NCI-H2029 (cell line): ENCODE data around the gene NIPAL1.

Experiments used
- DNase-seq: peaks from one replicate; lab custom pipeline; 2025; lab: John Stamatoyannopoulos, UW

NIPAL1 gene

DNA sequence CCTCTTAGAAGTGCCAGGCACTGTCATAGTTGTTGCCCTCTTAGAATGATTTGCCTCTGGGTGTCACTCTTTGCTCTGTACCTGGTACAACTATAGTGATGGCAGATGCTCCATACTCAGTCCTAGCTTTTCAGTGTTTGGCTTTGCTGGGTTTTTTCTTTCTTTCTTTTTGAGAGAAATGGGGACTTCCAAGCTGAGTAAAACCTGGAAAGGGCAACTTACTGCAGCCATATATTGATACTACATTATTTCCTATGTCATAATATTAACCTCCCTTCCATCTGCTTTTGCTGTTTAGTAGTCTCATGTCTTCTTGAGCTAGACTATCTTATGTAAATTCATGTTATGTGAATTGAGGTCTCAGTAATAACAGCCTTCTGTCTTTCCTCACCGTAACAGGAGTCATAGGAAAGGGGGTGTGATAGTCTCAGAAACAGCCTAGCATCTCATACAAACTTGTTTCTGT lies 49.0 kb downstream of the NIPAL1 start:
- no peak for DNase-seq

DNA sequence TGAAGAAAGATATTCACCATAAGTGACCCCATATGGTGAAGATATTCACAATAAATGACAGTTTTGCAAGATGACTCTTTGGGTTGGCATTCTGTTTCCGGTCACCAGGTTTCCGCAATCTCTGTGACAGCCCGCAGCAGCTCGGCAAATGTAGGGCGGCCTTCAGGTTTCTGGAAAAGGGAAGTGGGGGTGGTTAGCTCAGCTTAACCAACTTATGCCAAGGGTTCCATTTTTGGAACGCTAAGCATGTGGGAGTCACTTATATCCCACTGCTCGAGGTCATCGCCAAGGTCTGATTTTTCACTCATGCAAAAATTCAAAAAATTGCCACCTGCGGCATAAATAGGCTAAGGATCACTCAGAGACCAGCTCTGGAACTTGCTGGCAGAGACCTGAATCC lies 51.0 kb downstream of the NIPAL1 start:
- DNase-seq: no peak

DNA sequence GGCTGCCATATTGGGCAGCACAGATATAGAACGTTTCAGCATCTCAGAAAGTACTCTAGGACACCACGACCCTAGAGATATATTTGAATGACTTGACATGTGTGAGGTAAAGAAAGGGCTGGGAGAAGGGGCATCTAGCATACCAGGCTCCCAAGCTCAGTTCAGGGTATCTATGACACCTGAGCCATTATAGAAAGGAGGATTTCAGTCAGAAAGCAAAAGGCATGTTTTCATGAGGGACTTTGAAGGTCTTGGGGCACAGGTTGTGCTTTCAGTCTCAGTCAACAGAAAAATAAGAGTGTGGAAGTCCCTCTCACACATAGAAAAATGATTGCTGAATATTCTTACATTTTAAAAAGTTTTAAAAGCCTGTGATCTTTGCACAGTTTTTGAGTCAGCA lies 51.6 kb downstream of the NIPAL1 start:
- no peak for DNase-seq

DNA sequence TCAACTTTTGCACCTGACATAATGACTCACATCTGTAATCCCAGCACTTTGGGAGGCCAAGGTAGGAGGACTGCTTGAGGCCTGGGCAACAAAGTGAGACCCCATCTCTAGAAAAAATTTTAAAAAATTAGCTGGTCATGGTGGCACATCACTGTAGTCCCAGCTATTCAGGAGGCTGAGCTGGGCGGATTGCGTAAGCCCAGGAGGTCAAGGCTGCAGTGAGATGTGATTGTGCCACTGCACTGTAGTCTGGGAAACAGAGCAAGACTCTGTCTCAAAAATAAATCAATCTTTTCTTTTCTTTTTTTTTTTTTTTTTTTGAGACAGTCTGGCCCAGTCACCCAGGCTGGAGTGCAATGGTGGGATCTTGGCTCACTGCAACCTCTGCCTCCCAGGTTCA lies 52.5 kb downstream of the NIPAL1 start:
- DNase-seq: no peak

DNA sequence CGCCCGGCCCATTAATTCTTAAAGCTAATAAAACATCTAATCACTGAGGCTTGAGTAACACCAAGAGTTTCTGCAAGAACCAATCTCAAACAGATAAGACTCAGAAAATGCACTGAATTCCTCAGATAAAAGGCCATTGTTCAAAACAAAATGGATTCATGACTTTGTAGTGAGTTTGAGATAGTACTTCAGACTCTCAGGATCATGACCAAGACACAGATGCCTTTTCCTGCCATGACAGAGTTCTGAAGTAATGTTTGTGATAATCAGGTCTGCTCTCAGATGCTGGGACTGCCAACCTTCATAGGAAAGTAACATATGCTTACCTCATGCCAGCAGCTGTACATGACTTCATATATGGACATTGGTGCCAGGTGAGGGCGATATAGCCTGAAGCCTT lies 54.6 kb downstream of the NIPAL1 start:
- DNase-seq: no peak

DNA sequence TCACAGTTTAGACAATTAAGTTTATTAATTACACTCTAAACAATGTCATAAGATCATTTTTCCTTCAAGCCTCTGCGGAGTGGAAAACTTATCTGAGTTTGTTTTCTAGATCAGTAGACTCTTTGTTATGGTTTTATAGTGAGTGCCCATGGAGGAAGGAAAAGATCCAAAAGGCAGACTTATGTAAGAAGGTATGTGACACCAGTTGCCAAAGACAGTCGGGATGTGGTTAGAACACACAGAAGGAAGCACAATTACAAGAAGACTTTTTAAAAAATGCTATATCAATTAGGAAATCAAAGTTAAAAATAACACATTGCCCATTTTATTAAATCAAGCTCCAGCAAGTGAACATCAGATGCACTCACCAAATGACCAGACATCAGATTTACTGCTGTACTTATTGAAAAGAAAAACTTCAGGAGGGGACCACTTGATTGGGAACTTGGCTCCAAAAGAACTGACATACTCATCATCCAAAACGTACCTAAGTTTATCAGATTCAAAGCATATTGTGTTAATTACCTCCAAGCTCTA lies 57.1 kb downstream of the NIPAL1 start:
- no peak for DNase-seq

DNA sequence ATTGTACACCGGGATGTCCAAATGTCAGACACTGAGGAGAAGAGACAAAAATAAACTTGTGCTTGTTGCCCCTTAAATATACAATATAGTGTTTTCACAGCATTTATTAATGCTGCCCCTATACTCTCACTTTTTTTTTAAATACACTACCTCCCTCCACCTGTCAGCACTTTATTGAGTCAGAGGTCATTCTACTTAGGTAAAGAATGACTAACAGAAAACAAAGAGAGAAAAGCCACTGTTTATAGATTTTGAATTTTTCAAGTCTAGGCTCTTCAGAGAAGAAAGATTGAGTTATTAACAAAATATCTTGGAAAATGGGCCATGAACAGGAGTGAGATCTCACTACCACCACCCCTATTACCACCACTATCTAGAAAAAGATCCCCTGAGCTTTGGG lies 58.1 kb downstream of the NIPAL1 start:
- no peak for DNase-seq

DNA sequence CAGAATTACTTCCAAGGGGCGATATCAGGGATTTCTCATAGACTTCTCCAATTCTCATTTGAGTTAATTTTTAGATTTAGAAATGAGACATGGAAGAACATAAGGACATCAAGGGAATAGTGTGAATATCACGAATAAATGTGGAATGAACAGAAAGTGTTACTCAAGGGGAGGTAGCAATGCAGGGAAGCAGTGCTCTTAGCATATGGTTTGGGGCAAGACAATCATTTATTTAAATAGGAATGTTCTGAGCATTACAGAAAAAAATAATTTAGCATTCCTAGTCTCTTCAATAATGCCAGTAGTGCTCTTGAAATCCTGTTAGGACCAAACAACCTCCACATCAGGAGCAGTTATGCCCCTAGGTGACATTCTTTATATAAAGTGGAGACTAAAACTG lies 61.9 kb downstream of the NIPAL1 start:
- DNase-seq: no peak

DNA sequence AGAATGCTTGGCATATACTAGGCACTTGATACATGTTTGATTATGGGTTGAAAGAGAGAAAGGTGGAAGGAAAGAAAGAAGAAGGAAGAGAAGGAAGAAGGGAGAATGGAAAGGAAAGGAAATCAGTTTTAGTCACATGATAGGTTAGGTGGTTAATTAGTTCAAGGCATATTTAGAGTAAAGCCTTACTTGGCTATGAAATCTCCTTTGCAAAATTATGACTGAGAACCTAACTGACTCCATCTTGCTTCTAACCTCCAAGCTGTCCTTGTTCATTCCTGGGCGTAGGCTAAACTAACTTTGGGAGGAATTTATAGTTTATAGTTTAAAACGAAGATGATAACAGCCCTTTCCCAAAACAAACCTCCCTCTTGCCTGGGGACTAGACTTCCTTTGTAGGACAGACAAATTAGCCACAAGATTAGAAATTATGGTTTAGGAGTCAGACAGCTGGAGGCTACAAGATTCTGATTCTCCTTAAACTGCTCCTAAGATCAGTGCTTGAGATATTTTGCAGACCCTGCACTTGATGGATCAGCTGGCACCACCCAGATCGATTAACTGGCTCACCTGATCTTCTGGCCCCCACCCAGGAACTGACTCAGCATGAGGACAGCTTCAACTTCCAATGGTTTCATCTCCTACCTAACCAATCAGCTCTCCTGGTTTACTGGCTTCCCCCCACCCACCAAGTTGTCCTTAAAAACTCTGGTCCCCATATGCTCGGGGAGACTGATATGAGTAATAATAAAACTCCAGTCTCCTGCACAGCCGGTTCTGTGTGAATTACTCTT lies 62.5 kb downstream of the NIPAL1 start:
- no peak for DNase-seq

DNA sequence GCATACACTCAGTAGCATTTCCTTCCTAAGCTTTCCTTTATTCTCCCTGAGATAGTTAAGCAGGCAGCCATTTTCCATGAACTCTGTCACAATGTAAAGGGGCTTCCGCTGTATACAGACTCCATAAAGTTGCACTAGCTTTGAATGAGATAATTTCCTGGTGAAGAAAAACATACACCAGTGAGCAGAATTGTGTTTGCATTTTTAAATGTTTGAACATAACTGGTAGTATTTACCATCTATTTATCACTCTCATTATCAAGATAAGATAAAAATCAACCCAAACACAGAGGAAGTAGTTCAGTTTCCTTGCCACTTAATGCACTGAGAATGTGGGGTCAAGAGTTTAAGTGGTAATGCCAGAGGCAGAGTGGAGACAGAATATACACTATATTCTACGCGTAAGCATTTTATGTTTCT lies 63.4 kb downstream of the NIPAL1 start:
- DNase-seq: peak; percentile 1

DNA sequence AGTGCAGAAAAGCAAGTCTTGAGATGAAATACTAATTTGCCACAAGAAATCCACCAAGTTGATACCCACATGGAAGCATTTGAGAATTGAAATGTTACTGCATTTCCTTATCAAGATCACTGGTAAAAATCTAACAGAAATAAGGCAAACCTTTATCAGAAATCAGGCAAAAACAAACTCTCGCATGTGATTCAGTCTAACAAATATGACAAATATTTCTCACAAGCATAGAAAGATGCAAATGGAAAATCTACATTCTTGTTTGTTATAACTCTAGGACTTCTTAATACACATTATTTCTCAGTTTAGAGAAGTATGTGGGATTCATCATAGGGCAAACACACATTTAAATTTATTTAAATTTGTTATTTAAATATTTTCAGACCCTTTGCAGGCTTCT lies 64.6 kb downstream of the NIPAL1 start:
- DNase-seq: no peak

DNA sequence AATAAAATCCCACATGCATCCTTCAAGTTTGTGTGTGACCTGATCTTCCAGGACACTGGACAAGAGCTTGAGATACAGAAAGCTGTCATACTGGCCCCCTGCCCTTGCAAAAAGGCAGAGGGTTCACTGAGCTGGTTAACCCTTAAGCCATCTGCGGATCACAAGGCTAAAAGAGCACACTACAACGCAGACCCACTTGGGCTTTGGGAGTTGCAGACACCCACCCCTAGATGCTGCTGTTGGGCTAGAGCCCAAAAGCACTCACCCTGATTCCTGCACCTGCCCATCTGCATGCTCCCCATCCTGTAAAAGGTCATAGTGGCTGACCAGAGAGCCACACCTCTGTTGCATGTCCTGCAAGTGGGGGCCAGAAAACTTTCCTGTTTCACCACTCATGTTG lies 66.4 kb downstream of the NIPAL1 start:
- DNase-seq: no peak

DNA sequence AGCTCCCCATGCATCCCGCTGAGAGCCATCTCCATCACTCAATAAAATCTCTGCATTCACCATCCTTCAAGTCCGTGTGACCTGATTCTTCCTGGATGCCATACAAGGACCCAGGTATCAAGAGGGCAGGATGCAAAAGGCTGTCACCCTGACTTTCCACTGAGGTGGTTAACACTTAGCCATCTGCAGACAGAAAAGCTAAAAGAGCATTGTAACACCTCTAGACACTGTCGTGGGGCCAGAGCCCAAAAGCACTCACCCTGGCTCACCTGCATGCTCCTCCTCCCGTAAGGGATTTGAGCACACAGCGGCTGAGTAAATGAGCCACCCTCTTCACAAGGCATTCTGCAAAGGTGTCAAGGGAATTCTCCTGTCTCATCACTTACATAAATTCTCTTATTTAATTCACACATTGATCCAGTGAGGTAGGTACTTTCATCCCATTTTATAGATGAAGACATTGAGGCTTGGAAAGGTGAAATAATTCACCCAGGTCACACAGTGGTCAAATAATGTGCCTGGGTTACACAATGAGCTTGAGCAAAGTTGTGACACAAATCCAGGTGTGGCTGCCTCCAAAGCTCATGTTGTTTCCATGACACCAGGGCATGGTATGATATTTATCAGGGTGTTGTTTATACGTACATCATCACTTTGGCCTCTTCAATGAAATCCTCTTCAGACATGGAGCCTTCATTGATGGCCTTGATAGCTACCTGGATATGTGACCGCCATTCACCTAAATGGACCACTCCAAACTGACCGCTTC lies 69.4 kb downstream of the NIPAL1 start:
- no peak for DNase-seq
